ENCODE results near the gene FBLN5. TPM values are rescaled to one million over a fixed set of nuclear protein-coding genes. Genes with fewer than 3 reads are reported as not detected.

Gene FBLN5, protein sequence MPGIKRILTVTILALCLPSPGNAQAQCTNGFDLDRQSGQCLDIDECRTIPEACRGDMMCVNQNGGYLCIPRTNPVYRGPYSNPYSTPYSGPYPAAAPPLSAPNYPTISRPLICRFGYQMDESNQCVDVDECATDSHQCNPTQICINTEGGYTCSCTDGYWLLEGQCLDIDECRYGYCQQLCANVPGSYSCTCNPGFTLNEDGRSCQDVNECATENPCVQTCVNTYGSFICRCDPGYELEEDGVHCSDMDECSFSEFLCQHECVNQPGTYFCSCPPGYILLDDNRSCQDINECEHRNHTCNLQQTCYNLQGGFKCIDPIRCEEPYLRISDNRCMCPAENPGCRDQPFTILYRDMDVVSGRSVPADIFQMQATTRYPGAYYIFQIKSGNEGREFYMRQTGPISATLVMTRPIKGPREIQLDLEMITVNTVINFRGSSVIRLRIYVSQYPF
- total RNA-seq, result 61.7 TPM
- long read RNA-seq, transcript FBLN5-202 (11 exons, 2,123 nt), result major isoform, 7 of 40 reads
- long read RNA-seq, partial matches to known transcripts, result 19 of 40 reads
- long read RNA-seq, other reads (novel, unspliced or antisense), result 12 of 40 reads

DNA sequence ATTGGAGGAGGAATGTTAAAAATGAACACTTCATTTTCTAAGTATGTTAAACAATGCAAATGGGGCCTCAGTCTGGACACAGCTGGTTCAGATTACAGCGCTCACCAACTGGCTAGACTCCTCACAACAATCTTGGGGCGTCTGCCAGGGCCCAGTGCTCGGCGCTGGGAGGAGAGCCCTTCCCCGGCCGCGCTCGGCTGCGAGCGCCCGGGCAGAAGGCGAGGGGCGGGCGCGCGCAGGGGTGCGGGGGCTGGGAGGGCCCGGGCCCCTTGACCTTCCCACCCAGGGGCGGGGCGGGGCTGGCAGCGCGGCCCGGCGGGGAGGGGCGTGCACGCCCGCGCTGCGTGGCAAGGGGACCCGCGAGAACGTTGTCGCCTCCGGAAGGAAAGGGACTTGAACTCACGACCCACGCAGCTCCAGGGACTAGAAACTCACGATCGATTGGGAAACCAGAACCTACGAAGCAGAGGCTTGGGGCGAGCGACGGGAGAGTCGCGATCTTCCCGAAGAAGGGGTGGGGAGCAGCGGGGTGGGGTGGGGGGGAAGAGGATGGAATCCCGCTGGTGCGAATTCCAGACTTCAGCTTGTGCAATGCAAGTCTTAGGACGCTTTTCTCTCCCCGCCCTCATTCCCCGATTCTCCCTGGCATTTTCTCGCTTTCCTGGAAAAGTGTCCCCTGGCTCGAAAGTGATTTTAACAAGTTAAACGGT, at the start of gene FBLN5:
Gene FBLN5, minus strand, starts transcription at position 220 of the 710 bp plus-strand sequence. CDS start 465 bp downstream, outside the sequence.
- peak; percentile 83 for DNase-seq
- intact Hi-C loops (cut with micrococcal nuclease), result no loop called here
- ATAC-seq, result peak; percentile 94

DNA sequence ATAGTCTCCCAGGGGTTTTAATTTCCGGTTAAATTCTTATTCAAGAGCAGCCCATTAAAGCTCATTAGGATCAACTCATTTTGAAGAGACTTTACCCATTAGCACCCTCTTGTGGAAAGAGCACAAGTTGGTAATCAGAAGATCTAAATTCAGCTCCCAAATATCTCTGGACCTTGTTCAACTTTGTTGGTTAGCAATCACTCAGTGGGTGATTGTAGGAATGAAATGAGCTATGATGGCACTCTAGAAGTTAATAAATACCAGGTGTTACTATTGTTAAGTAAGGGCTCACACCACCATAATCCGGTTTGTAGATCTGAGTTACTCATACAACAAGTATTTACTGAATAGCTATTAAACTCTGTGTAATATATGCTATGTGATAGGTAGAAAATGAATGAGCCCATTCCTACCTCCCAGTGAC, 49.5 kb upstream of the FBLN5 start:
- intact Hi-C loops (cut with micrococcal nuclease), result no loop called here
- peak; percentile 63 for ATAC-seq
- DNase-seq, result no peak

DNA sequence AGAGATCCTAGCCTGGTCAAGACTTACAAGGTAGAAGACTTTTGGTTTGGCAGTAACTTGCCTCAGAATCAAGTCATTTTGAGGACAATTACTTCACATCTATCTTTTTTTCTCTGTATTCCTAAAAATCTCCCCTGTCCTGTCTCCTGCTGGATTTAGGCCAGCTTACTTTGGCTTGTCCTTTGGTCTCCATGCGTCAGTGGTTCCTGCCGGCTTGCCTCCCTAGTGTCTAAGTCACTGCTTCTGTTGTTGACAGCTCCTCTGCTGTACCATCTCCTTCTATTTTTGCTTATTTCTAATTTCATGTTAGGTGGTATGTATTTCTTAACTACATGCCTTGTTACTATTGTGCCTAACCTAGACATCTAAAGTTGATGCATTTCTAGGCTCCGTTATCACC, 39.7 kb upstream of the FBLN5 start:
- DNase-seq, result no peak
- ATAC-seq, result peak; percentile 43
- intact Hi-C loops (cut with micrococcal nuclease), result no loop called here

DNA sequence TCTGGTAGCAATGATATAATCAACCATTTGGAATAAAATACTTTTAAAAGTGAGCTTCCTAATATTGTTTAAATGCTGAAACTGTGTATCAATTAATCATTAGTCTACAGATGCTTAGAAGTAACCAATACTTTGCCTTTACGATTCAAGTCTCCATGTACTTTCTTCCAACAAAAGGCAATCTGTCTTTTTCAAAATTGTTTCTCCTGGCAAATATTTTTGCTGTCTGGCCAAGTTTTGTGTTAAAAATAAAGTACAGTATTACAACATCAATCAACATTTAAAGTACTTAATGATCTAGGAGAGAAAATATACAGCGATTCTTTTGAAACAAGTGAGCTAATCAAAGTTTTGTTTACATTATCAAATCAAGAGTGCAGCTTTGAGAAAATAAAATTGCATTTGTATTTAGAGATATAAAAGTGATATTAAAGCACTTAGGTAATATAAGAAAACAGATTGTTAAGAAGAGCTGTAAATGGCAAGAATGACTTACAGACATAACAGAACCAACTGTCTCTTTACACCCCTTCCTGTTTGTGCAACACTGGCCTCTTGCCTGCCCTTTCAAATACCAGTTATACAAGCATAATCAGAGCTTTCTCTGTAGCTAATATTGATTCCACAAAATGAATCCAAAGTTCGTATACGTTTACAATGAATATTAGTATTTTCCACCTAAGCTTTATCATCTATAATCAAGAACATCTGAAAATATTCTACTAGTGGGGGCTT, 38.2 kb upstream of the FBLN5 start:
- peak; percentile 60 for ATAC-seq
- intact Hi-C loops (cut with micrococcal nuclease), result no loop called here

DNA sequence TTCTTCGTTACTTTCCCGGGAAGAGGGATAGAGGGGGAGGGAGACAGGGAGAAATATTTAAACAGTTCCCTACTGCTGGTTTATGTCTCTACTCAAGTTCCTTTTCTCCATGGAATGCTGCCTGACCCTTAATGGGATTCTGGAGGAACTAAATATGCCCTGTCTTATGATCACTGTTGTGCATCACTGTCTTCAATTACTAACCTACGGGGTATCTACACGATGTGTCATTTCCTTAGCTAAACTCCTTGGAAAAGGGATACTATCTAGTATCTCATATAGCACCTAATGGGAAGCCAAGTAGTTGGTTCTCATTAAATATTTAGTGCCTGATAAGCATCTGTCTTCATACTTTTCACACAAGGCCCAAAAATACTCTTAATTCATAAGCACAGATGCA, 37.5 kb upstream of the FBLN5 start:
- no peak for ATAC-seq
- no peak for DNase-seq
- intact Hi-C loops (cut with micrococcal nuclease), result no loop called here

More for the DNA sequence above, 38.2 kb upstream of the FBLN5 start:
- no peak for DNase-seq

DNA sequence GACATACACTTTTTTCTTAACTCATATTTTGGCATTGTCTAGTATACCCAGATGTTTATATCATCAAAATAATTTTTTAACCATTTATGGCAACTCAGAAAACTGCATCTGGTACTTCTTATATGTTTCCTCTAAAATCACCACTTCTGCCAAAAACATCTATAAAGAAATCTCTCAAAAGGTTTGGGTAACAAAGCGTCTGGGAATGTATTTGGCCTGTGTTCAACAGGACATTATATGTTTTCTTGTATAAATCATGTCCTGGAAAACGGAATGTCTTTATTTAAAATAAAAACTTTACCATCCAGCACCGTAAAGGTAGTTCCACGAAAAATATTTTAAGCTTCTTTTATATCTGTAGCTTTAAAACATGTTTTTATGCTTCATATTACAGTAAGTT, 36.1 kb upstream of the FBLN5 start:
- intact Hi-C loops (cut with micrococcal nuclease), result no loop called here
- no peak for ATAC-seq

DNA sequence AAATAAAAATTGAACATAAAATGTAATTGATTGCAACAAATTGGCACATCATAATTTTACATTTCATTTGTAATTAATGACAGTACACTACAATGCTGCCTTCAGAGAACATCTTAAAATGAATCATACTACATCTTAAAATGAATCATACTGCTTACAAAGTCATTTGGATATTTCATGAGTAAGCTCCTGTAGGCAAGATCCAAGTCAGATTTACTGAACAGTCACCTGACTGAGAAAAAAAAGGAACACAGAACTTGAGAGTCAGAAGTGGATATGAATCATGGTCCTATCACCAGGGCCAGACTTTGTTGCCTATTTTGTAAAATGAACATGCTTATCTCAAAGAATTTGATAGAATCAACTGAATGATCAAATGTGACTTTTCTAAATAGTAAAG, 32.7 kb upstream of the FBLN5 start:
- ATAC-seq (peak; percentile 35), DNase-seq (no peak)
- intact Hi-C loops (cut with micrococcal nuclease), result no loop called here

More for the DNA sequence above, 36.1 kb upstream of the FBLN5 start:
- DNase-seq, result no peak

DNA sequence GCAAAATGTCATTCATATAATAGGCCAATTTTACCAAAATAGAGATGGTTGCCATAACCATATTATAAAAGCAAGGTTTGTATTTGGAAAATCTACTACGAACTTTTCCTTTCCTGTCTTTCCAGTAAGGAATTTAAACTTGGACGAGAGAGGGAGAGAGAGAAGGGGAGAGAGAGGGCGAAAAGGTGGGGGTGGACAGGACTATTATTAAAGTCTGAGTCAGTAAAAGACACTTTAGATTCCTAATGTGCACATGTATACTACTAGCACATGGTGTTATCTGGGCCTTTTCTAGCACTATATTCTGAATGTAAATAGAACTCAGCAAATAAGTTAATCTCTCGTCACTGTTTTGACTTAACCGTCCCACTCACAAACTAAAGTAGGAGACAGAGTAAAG, 30.4 kb upstream of the FBLN5 start:
- ATAC-seq (peak; percentile 94), DNase-seq (no peak)
- intact Hi-C loops (cut with micrococcal nuclease), result no loop called here

DNA sequence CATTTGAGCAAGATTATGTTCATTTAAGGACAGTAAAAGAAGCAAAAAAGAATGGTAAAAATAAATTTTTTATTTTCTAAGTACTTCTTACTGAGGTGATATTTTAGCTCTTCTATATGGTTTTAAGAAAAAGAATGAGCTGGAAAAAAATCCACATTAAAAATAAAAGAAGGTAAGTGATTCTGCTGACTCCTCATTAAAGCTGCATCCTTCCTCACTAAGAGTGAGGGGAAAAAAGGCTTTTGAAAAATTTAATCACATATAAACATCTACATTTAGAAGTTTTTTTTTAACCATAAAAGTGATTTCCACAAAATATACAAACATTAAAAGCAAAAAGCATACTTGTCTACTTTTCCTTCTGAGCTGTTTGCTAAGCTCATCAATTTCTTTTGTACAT, 28.3 kb upstream of the FBLN5 start:
- DNase-seq (no peak), ATAC-seq (no peak)
- intact Hi-C loops (cut with micrococcal nuclease), result no loop called here

DNA sequence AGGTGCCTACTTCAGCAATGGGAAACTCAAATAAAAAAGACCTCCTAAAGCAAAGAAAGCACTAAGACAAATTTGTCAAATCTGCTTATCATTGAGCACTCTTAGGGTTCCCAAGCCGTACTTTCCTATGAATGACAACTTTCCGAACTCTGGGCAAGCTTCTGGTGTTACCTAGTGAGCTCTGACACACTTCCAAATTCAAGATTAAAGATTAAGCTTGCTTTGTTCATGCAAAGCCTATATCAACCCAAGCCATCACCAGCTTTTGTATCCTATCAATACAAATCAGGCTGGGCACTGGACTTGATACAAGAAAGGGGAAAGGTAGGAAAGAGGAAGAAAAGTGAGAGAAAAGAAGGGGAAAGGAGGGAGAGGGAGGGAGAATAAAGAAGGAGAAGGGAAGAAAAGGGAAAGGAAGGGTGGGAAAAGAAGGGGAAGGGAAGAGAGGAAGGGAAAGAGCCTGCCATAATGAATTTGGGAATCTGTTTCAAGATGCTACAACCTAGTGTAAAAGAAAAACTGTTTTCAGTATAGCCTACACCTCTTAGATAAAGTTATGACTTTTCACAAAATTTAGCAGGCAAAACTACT, 23.8 kb upstream of the FBLN5 start:
- DNase-seq (no peak), ATAC-seq (no peak)
- intact Hi-C loops (cut with micrococcal nuclease), result no loop called here

DNA sequence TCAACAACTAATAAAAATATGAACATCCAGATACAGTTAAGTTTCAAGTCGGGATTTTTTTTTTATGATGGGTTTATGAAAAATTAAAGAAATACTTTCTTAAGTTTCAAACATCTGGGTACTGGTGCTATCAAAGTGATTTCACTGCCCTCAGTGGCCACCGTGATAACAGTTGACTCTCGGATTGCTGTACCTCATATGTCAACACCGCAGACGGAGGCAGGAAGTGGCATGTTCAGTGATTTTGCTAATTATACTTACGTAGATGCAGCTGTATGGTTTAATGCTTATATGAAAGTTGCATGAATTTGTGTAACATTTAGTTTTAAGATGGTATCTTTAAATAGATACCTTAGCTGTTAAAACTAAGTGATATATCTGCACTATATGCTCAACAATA, 20.8 kb upstream of the FBLN5 start:
- DNase-seq (no peak), ATAC-seq (no peak)
- intact Hi-C loops (cut with micrococcal nuclease), result no loop called here

DNA sequence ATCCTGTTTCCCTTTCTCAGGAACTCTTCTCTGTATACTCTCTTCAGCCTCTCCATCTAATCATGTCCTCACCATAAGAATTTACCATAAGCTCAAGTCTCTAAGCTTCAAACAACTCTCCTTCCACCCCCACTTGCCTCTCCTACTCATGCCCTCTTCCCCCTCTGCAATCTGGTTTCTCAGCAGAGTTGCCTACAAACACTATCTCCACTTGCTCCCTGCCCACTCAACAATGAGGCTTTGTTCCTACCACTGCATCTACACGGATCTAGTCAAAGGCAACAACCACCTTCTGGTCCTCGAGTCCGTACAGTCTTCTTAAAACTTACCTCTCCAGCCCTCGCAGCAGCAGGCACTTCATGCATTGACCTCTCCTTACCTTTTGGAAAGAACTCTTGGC, 17.2 kb upstream of the FBLN5 start:
- intact Hi-C loops (cut with micrococcal nuclease), result no loop called here
- DNase-seq (no peak), ATAC-seq (no peak)

DNA sequence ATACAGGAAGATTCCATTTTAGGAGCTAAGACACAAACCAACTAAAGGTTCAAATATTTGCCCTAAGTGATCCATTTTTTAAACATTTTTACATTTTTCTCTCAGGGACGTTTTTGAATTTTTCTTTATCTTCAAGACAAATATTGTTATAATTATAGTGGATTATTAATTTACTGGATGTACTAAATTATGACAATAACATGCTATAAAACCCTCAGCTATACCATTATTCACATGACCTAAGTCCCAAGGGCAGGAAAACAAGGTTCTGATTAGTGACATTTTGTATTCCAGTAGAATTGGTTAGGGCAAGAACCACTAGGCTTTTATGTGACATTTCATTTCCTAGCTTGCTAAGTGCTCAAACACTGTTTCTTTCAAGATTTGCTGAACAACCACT, 16.5 kb upstream of the FBLN5 start:
- intact Hi-C loops (cut with micrococcal nuclease), result no loop called here
- no peak for DNase-seq
- ATAC-seq, result no peak

DNA sequence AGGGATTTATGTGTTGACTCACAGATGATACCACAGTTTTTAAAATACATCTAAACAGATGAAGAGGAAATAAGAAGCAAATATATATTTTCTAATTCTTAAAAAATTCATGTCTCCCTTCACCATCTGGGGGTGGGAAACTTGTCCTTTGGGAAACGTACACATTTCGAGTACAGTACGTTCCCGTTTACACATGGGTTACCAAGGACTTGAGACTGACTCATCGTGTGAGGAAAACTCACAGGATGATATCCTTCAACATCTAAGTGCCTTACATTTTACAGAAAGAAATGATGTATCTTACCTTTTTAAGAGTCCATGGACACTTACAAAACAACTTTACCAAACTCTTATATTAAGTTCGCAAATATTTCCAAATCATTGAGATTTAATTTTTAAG, 16.0 kb upstream of the FBLN5 start:
- DNase-seq, result no peak
- ATAC-seq, result peak; percentile 28
- intact Hi-C loops (cut with micrococcal nuclease), result no loop called here

DNA sequence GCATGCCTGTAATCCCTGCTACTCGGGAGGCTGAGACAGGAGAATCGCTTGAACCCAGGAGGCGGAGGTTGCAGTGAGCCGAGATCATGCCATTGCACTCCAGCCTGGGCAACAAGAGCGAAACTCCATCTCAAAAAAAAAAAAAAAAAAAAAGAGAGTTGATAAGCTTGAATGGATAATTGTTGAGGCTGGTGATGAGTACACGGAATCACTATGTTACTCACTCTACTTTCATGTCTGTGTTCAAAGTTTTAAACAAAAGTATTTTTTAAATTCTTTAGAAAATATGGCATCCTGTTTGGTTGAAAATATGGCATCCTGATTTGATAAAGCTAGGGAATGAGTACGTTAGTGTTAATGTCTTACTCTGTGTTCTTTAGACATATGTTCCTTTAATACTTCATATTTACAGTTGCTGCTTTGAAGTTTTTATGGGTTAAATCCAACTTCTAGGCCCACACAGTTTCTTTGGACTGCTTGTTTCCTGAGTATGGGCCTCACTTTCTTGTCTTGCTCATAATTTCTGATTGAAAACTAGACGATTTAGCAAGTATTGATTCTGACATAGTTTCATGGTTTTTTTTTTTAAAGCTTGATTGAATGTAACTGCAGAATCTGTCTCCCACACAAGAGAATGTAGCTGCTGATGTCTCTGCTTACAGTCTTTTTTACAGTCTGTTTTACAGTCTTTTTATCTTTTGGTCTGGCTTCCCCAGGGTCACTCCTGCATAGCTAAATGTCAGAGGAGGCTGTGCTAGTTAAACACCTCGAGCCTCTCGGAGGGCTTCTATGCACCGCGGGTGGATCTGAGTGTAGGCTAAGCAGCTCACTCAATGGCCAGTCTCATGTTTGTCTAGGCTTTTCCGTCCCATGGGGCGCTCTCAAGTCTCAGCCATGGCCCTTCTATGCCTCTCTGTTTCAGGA, 14.1 kb upstream of the FBLN5 start:
- ATAC-seq (no peak), DNase-seq (no peak)
- intact Hi-C loops (cut with micrococcal nuclease), result no loop called here

DNA sequence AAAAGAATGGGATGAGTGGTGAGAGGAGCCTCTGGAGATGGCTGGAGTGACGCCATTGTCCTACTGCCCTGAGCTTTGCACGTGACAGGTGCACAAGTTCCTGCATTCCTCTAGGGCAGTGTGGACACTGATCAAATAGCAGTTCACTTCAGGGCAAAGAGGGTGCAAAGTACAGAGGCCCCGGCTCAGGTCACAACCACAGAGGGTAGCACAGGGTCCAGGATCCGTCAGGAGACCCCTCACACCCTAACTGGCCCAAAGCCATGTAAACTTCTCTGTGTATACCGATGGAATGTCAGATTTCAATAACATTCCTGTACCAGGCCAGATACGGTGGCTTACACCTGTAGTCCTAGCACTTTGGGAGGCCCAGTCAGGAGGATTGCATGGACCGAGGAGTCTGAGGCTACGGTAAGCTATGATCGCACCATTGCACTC, 10.4 kb upstream of the FBLN5 start:
- intact Hi-C loops (cut with micrococcal nuclease), result no loop called here
- DNase-seq (no peak), ATAC-seq (no peak)

DNA sequence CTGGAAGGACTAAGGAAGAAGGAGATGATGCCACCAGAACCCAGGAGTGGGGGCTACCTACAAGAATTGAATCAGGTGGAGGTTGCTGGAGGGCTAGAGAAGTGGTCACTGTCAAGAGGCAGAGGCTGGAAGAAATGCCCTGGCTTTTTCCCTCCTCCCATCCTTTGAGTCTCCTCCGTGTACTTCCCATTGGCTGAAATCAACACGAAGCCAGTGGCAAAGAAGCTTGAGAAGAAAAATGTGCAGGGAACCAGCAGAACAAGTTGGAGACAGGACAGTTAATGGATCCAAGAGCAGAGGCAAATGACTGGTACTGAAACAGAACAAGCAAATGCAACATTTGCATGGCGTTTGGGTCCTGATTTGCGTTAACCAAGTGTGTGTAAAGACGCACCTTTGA, 9.1 kb upstream of the FBLN5 start:
- DNase-seq, result no peak
- intact Hi-C loops (cut with micrococcal nuclease), result no loop called here
- ATAC-seq, result no peak

DNA sequence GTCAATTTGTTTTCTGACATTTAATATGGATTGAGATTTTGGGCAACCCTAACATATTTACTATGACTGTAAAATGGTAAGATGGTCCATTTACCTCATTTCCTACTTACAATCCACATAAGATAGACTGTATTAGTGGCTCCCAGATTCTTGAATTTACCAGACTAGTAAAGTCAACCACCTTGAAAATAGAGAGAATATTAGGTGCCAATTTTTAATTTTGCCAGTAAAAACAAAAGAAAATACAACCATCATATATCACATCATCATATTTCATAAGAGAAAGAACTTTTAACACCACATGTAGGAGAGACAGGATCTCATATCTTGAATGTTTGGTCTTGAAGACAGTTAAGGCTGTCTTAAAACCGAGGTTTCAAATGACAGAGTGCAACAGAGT, 7.7 kb upstream of the FBLN5 start:
- ATAC-seq (no peak), DNase-seq (no peak)
- intact Hi-C loops (cut with micrococcal nuclease), result no loop called here

Measured in left ventricle myocardium superior (tissue), 1 donor.